HepG2 (cell line): ENCODE results near the gene SLC13A3. TPM values are rescaled to one million over a fixed set of nuclear protein-coding genes. Genes with fewer than 3 reads are reported as not detected.
A peak's percentile ranks its signal among the peaks of the same experiment; 100 is the strongest.

Experiments used
- ATAC-seq: fragments of 200-7000 bp; cut with Tn5 transposase; 3 replicates; pipeline ENCODE4 v1.9.1; 2020; ENCODE audit warnings: mild to moderate bottlenecking, moderate library complexity
- BruUV-seq: library from RNA; stranded (reverse); fragments of 400-500 nt; replicated peaks from 2 replicates; lab custom pipeline; 2021; lab: Mats Ljungman, UMichigan
- CTCF ChIA-PET: fragments of 300-600 bp; formaldehyde crosslinking; extraction: SDS; loops from one replicate; lab custom pipeline; 2021; ENCODE audit warnings: low total read pairs, inconsistent platforms, low intra/inter-chr PET ratio; lab: Yijun Ruan, JAX
- POLR2A ChIA-PET: fragments of 350-600 bp; sonication (Branson Sonifier 250); formaldehyde crosslinking; loops from one replicate; lab custom pipeline; 2020; ENCODE audit warnings: antibody characterized with exemption, inconsistent platforms; lab: Yijun Ruan, JAX
- DNase-seq: peaks from one replicate; pipeline ENCODE4 v3.0.0-alpha.2; 2015; ENCODE audit warnings: low spot score
- FAIRE-seq: peaks from 3 replicates; lab custom pipeline; 2011; peaks lifted over from hg19 to GRCh38; lab: Jason Lieb, UNC
- H2AFZ ChIP-seq: one replicate; pipeline ENCODE4 v1.6.1; 2011; ENCODE audit warnings: low read length, inconsistent platforms
- H3K27ac ChIP-seq: fragments of 300-600 bp; 3 replicates; pipeline ENCODE4 v1.8.0; 2011; ENCODE audit warnings: mixed run types, mild to moderate bottlenecking, mixed read lengths, low read length, inconsistent platforms; ENCODE audit not compliant: insufficient read depth; ENCODE audit errors: extremely low read length
- H3K27me3 ChIP-seq, 2 experiments: fragments of 200-600 bp in 1 of 2; 2 replicates in 1 of 2; 3 replicates in 1 of 2; pipeline versions ENCODE4 v1.6.0 to v1.8.0; 2011; ENCODE audit warnings: low read length in 2 of 2, mild to moderate bottlenecking in 2 of 2, moderate library complexity in 2 of 2, inconsistent platforms in 1 of 2; ENCODE audit not compliant: insufficient read depth in 2 of 2, control insufficient read depth in 1 of 2
- H3K36me3 ChIP-seq, 2 experiments: fragments of 200-600 bp in 1 of 2; replicated peaks in 1 of 2; 2 replicates in 1 of 2; 3 replicates in 1 of 2; pipeline versions ENCODE4 v1.5.1 to v1.8.0; 2011; ENCODE audit warnings: low read length in 2 of 2, inconsistent platforms in 1 of 2; ENCODE audit not compliant: insufficient read depth in 2 of 2, control insufficient read depth in 1 of 2
- H3K4me1 ChIP-seq: 2 replicates; pipeline ENCODE4 v1.5.1; 2012; ENCODE audit warnings: low read length, inconsistent platforms; ENCODE audit not compliant: insufficient read depth
- H3K4me2 ChIP-seq: 2 replicates; pipeline ENCODE4 v1.6.0; 2011; ENCODE audit warnings: low read depth, low read length, inconsistent platforms
- H3K4me3 ChIP-seq, 3 experiments: fragments of 200-600 bp in 1 of 3; sonication (generic), shearing (Covaris generic) in 1 of 3; replicated peaks in 1 of 3; 2 replicates each; pipeline ENCODE4 v1.5.1; 2011 to 2016; ENCODE audit warnings: low read length in 3 of 3, inconsistent platforms in 2 of 3, low read depth in 2 of 3, mild to moderate bottlenecking in 2 of 3, control low read depth in 1 of 3, mixed read lengths in 1 of 3; ENCODE audit not compliant: insufficient read depth in 1 of 3
- H3K79me2 ChIP-seq: one replicate; pipeline ENCODE4 v1.6.1; 2011; ENCODE audit warnings: low read length, inconsistent platforms; ENCODE audit not compliant: insufficient read depth
- H3K9ac ChIP-seq: 2 replicates; pipeline ENCODE4 v1.6.0; 2011; ENCODE audit warnings: mild to moderate bottlenecking, low read depth, low read length, inconsistent platforms; ENCODE audit not compliant: insufficient read depth
- H3K9me3 ChIP-seq: 2 replicates; pipeline ENCODE4 v1.5.1; 2012; ENCODE audit warnings: mild to moderate bottlenecking, low read length
- H4K20me1 ChIP-seq: 2 replicates; pipeline ENCODE4 v1.6.0; 2011; ENCODE audit warnings: inconsistent platforms, mild to moderate bottlenecking, low read length, moderate library complexity; ENCODE audit not compliant: insufficient read depth
- AKAP8 ChIP-seq: sonication (generic); formaldehyde crosslinking; IDR thresholded peaks from 2 replicates; pipeline ENCODE4 v1.5.1; 2020; ENCODE audit warnings: mild to moderate bottlenecking, missing genetic modification reagents
- CCDC6 ChIP-seq: sonication (generic); formaldehyde crosslinking; IDR thresholded peaks from 2 replicates; pipeline ENCODE4 v1.8.1; 2022; ENCODE audit warnings: mild to moderate bottlenecking, missing genetic modification reagents, moderate library complexity
- ELF1 ChIP-seq: sonication (generic); formaldehyde crosslinking; IDR thresholded peaks from 2 replicates; pipeline ENCODE4 v1.4.0; 2020; ENCODE audit warnings: missing genetic modification reagents
- EP300 ChIP-seq, 3 experiments: sonication (generic) in 1 of 3; formaldehyde crosslinking in 1 of 3; IDR thresholded peaks; 2 replicates each; pipeline versions ENCODE4 v1.5.1 to v1.6.1; 2011 to 2020; ENCODE audit warnings: low read depth in 2 of 3, low read length in 2 of 3, borderline replicate concordance in 1 of 3, improper control_type of control experiment in 1 of 3, mild to moderate bottlenecking in 1 of 3, missing genetic modification reagents in 1 of 3, moderate library complexity in 1 of 3
- HOXA7 ChIP-seq: sonication (generic); formaldehyde crosslinking; IDR thresholded peaks from 2 replicates; pipeline ENCODE4 v1.8.1; 2022; ENCODE audit warnings: mild to moderate bottlenecking, missing genetic modification reagents, moderate library complexity
- KAT7 ChIP-seq: IDR thresholded peaks from 2 replicates; pipeline ENCODE4 v1.6.1; 2018; ENCODE audit warnings: borderline replicate concordance, missing compliant biosample characterization
- KDM4B ChIP-seq: sonication (generic); formaldehyde crosslinking; IDR thresholded peaks from 2 replicates; pipeline ENCODE4 v1.4.0; 2020; ENCODE audit warnings: missing genetic modification reagents
- MED8 ChIP-seq: sonication (generic); formaldehyde crosslinking; IDR thresholded peaks from 2 replicates; pipeline ENCODE4 v1.8.1; 2023; ENCODE audit warnings: mild to moderate bottlenecking, missing genetic modification reagents; ENCODE audit not compliant: insufficient replicate concordance
- RELA ChIP-seq: sonication (generic); formaldehyde crosslinking; IDR thresholded peaks from 2 replicates; pipeline ENCODE4 v1.4.0; 2020; ENCODE audit warnings: missing genetic modification reagents
- SETDB1 ChIP-seq: sonication (generic); formaldehyde crosslinking; IDR thresholded peaks from 2 replicates; pipeline ENCODE4 v1.5.1; 2020; ENCODE audit warnings: missing genetic modification reagents, mild to moderate bottlenecking, borderline replicate concordance
- SMARCE1 ChIP-seq: fragments of 450-650 bp; IDR thresholded peaks from 2 replicates; pipeline ENCODE4 v1.6.1; 2017; ENCODE audit warnings: borderline replicate concordance
- SOX6 ChIP-seq, 2 experiments: fragments of 450-650 bp in 1 of 2; sonication (generic) in 1 of 2; formaldehyde crosslinking in 1 of 2; IDR thresholded peaks; 2 replicates each; pipeline versions ENCODE4 v1.4.0 to v1.6.1; 2017 to 2020; ENCODE audit warnings: antibody characterized with exemption in 1 of 2, mild to moderate bottlenecking in 1 of 2, missing genetic modification reagents in 1 of 2
- TEAD3 ChIP-seq: optimal IDR thresholded peaks from 2 replicates; pipeline ENCODE3; 2016; ENCODE audit warnings: borderline replicate concordance
- ZFX ChIP-seq: sonication (generic); formaldehyde crosslinking; IDR thresholded peaks from 2 replicates; pipeline ENCODE4 v1.4.0; 2020; ENCODE audit warnings: mild to moderate bottlenecking, low read depth, missing genetic modification reagents, moderate library complexity
- ZNF331 ChIP-seq: sonication (generic); formaldehyde crosslinking; IDR thresholded peaks from 2 replicates; pipeline ENCODE4 v1.4.0; 2020; ENCODE audit warnings: missing genetic modification reagents
- ZNF451 ChIP-seq: sonication (generic); formaldehyde crosslinking; IDR thresholded peaks from 2 replicates; pipeline ENCODE4 v1.5.0; 2020; ENCODE audit warnings: mild to moderate bottlenecking, missing genetic modification reagents
- ZNF556 ChIP-seq: sonication (generic); formaldehyde crosslinking; IDR thresholded peaks from 2 replicates; pipeline ENCODE4 v1.4.0; 2020; ENCODE audit warnings: mild to moderate bottlenecking, missing genetic modification reagents, borderline replicate concordance
- ZNF749 ChIP-seq: sonication (generic); formaldehyde crosslinking; IDR thresholded peaks from 2 replicates; pipeline ENCODE4 v1.8.0; 2022; ENCODE audit warnings: mild to moderate bottlenecking, missing genetic modification reagents, moderate library complexity, borderline replicate concordance
- ZNF83 ChIP-seq: sonication (generic); formaldehyde crosslinking; IDR thresholded peaks from 2 replicates; pipeline ENCODE4 v1.4.0; 2020; ENCODE audit warnings: missing genetic modification reagents, mild to moderate bottlenecking, borderline replicate concordance
- WGBS: methylation state at CpG from one replicate; pipeline ENCODE4 v1.1.6; 2017; ENCODE audit warnings: low lambda C conversion rate; 5-methylcytosine and 5-hydroxymethylcytosine counted together
- in situ Hi-C: cut with HindIII; loops from 2 replicates; pipeline ENCODE4 v1.10.0; 2017; ENCODE audit warnings: low pct_unique_long_range_greater_than_20kb; ENCODE audit not compliant: extremely low pct_ligation_motif_present
- intact Hi-C: fragments of 100-400 bp; cut with micrococcal nuclease; formaldehyde crosslinking; loops from one replicate; pipeline ENCODE4 v1.10.0; 2022; ENCODE audit not compliant: unreplicated experiment
- polyA plus RNA-seq, 8 experiments: library from polyadenylated mRNA; depleted of rRNA in 3 of 8; stranded (reverse) in 7 of 8; unstranded in 1 of 8; fragments of >200 nt; fragmentation: Illumina TruSeq in 4 of 8; extraction: Trizol in 4 of 8; gene quantifications; 2 replicates each; pipeline versions ENCODE4 v1.2.1 to v1.2.3, GENCODE V29; 2011 to 2016; ENCODE audit warnings: low read depth in 4 of 8, missing spikeins in 1 of 8, mixed read lengths in 1 of 8; ENCODE audit not compliant: insufficient read depth in 1 of 8
- total RNA-seq, 5 experiments: library from RNA; depleted of rRNA; stranded (reverse); fragments of >200 nt; fragmentation: Illumina TruSeq; extraction: Trizol; gene quantifications; 2 replicates each; pipeline ENCODE4 v1.2.3, GENCODE V29; 2016; ENCODE audit warnings: low read depth in 1 of 5
- TF ChIP-seq, protein P1 (sequence below): sonication (generic); formaldehyde crosslinking; conservative IDR thresholded peaks from 2 replicates; pipeline ENCODE4 v1.8.1; 2023; ENCODE audit warnings: missing genetic modification reagents

Gene SLC13A3
- total and polyA plus RNA-seq, 2 of the 13 experiments (the other 11 are each of a cell fraction or from before 2014, with no cell fraction given), result 66.5 to 76.0 TPM

DNA sequence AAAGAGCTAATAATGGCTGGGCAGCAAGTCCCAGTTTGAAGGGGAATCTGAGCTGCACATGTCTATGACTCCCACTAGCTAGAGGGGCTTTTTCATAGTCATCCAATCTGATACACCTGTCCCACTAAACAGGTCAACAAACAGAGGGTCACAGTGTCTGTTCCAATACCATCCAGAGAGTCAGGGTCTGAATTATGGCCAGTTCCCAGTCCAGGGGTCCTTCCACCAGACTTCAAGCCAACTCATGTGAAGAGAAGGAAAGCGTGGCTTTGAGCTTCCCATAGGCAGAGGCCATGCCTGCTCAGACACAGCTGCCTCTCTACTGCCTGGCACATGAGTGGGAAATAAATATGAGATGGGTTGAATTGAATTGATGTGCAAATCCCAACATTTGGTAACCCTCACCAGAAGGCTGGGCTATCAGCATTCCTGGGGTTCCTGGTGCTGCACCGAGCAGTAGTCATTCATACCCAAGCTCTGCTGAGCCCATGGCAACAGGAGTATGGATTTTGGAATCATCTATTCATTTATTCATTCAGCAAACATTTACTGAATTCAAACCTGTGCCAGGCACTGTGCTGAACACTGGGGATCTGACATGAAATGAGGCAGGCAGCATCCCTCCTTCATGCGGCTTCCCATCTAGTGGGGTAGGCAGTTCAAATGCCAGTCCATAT is 20.7 kb upstream of the SLC13A3 start:
- H3K36me3 ChIP-seq, result no peaks in the 10 kb centered on the region
- ATAC-seq (no peak), FAIRE-seq (no peak), DNase-seq (no peak)
- CTCF ChIA-PET, result no interaction called here
- peak overlapping the region; percentile 32 for H3K9ac ChIP-seq
- peaks cover 45% of the 10 kb centered on the region for H3K9me3 ChIP-seq
- no peak overlapping the region for H2AFZ ChIP-seq
- WGBS, result 100% methylated on average over 3 of the region's 3 CpGs
- H3K27ac ChIP-seq, result peak overlapping the region; percentile 84
- no TSS peak for BruUV-seq
- no peaks in the 10 kb centered on the region for H4K20me1 ChIP-seq
- H3K79me2 ChIP-seq, result no peaks in the 10 kb centered on the region
- intact Hi-C loops, result no loop called here
- peaks cover 100% of the 10 kb centered on the region for H3K4me1 ChIP-seq
- H3K4me3 ChIP-seq, result no peak overlapping the region
- in situ Hi-C loops, result no loop called here
- H3K27me3 ChIP-seq, result no peaks in the 10 kb centered on the region
- POLR2A ChIA-PET, result interaction anchor here (1.0 to 6.7 kb wide), 9 partner anchors 9 to 148 kb away, joined by 3 to 55 read pairs (median 5); partner anchors contain the start of genes SLC13A3 and TP53RK
- H3K4me2 ChIP-seq, result no peak overlapping the region
- TF ChIP-seq MED8 (CRISPR knock-in tag), result peak; percentile 35
- 0 out of 2 replicates have a peak, but pooled peaks have one; percentile 19 for TF ChIP-seq KAT7 (CRISPR knock-in tag)
- 0 out of 2 replicates have a peak, but pooled peaks have one; percentile 54 for TF ChIP-seq ZNF556 (CRISPR knock-in tag)
- 0 out of 2 replicates have a peak, but pooled peaks have one; percentile 6 for TF ChIP-seq SETDB1
- 0 out of 2 replicates have a peak, but pooled peaks have one; percentile 63 for TF ChIP-seq RELA (CRISPR knock-in tag)
- no peak for TF ChIP-seq EP300 (IDR thresholded peaks at IDR 0.05; ENCODE audit: low read depth in 2 of 2, low read length in 2 of 2)
- TF ChIP-seq EP300 (CRISPR knock-in tag; IDR thresholded peaks at IDR 0.05; ENCODE audit: borderline replicate concordance), result no peak
- TF ChIP-seq ELF1 (CRISPR knock-in tag), result no peak
- peak; percentile 18; the same call in 1 of the 2 replicates for TF ChIP-seq KDM4B (CRISPR knock-in tag)
- no peak for TF ChIP-seq ZNF83
- TF ChIP-seq, protein P1, sequence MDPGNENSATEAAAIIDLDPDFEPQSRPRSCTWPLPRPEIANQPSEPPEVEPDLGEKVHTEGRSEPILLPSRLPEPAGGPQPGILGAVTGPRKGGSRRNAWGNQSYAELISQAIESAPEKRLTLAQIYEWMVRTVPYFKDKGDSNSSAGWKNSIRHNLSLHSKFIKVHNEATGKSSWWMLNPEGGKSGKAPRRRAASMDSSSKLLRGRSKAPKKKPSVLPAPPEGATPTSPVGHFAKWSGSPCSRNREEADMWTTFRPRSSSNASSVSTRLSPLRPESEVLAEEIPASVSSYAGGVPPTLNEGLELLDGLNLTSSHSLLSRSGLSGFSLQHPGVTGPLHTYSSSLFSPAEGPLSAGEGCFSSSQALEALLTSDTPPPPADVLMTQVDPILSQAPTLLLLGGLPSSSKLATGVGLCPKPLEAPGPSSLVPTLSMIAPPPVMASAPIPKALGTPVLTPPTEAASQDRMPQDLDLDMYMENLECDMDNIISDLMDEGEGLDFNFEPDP (CRISPR knock-in tag), result peak; percentile 74; the same call in 1 of the 2 replicates
- TF ChIP-seq ZNF331, result no peak
- peak; percentile 9 for TF ChIP-seq TEAD3 (CRISPR knock-in tag)
- TF ChIP-seq ZNF451 (CRISPR knock-in tag), result 0 out of 2 replicates have a peak, but pooled peaks have one; percentile 41
- no peak for TF ChIP-seq HOXA7 (CRISPR knock-in tag)
- TF ChIP-seq CCDC6 (CRISPR knock-in tag), result 0 out of 2 replicates have a peak, but pooled peaks have one; percentile 42
- TF ChIP-seq SOX6 (IDR thresholded peaks at IDR 0.05), result no peak
- peak; percentile 7; the same call in 1 of the 2 replicates for TF ChIP-seq SOX6 (CRISPR knock-in tag; IDR thresholded peaks at IDR 0.05)
- 0 out of 2 replicates have a peak, but pooled peaks have one; percentile 17 for TF ChIP-seq ZFX (CRISPR knock-in tag)
- no peak for TF ChIP-seq AKAP8 (CRISPR knock-in tag)
- TF ChIP-seq SMARCE1, result no peak
- TF ChIP-seq ZNF749, result 0 out of 2 replicates have a peak, but pooled peaks have one; percentile 6
